CD8-positive, alpha-beta memory T cell (primary cell): ENCODE results near the gene ATP7A. TPM values are rescaled to one million over a fixed set of nuclear protein-coding genes. Genes with fewer than 3 reads are reported as not detected.
A peak's percentile ranks its signal among the peaks of the same experiment; 100 is the strongest.
"Not testable (repeated sequence)": the region's sequence is repeated elsewhere in the genome, so short reads cannot be mapped to it uniquely, and the experiment has no call there.

ENCODE experiments used
- CTCF ChIA-PET: fragments of 350-600 bp; sonication (Branson Sonifier 250); formaldehyde crosslinking; loops from one replicate; lab custom pipeline; 2021; ENCODE audit warnings: antibody characterized with exemption; lab: Charles Lee
- POLR2A ChIA-PET: fragments of 350-600 bp; sonication (Branson Sonifier 250); formaldehyde crosslinking; loops from one replicate; lab custom pipeline; 2021; ENCODE audit warnings: antibody characterized with exemption; lab: Charles Lee
- DNase-seq, 5 donors: peaks; one replicate each; pipeline versions ENCODE4 v3.0.0 to v3.0.0-alpha.2; 2020 to 2022; ENCODE audit warnings: mixed read lengths in 1 of 5
- H3K27ac ChIP-seq: one replicate; pipeline ENCODE4 v1.7.0; 2013; ENCODE audit warnings: low read depth, mild to moderate bottlenecking, low read length, moderate library complexity
- H3K27me3 ChIP-seq: 2 replicates; pipeline ENCODE4 v1.7.0; 2013; ENCODE audit warnings: low read length, mild to moderate bottlenecking; ENCODE audit not compliant: insufficient read depth, poor library complexity, severe bottlenecking
- H3K36me3 ChIP-seq: 2 replicates; pipeline ENCODE4 v1.7.0; 2013; ENCODE audit warnings: mild to moderate bottlenecking, low read length, moderate library complexity; ENCODE audit not compliant: insufficient read depth
- H3K4me1 ChIP-seq: 2 replicates; pipeline ENCODE4 v1.7.0; 2013; ENCODE audit warnings: mild to moderate bottlenecking, low read length, moderate library complexity; ENCODE audit not compliant: insufficient read depth
- H3K4me3 ChIP-seq: 2 replicates; pipeline ENCODE4 v1.7.0; 2013; ENCODE audit warnings: mild to moderate bottlenecking, low read length
- H3K9me3 ChIP-seq: 2 replicates; pipeline ENCODE4 v1.7.0; 2013; ENCODE audit warnings: mild to moderate bottlenecking, low read length
- H3K27ac Mint-ChIP-seq, 8 donors: one replicate each; pipeline ENCODE4 v1.8.0; 2020 to 2021; ENCODE audit warnings: mixed read lengths in 8 of 8, mild to moderate bottlenecking in 6 of 8, inconsistent platforms in 3 of 8, moderate library complexity in 3 of 8
- H3K27me3 Mint-ChIP-seq, 2 donors: one replicate each; pipeline ENCODE4 v1.8.0; 2020 to 2021; ENCODE audit warnings: mixed read lengths in 2 of 2, mild to moderate bottlenecking in 1 of 2, moderate library complexity in 1 of 2
- H3K36me3 Mint-ChIP-seq, 3 donors: one replicate each; pipeline ENCODE4 v1.8.0; 2020 to 2021; ENCODE audit warnings: mixed read lengths in 3 of 3, inconsistent platforms in 1 of 3, mild to moderate bottlenecking in 1 of 3
- H3K4me1 Mint-ChIP-seq, 3 donors: one replicate each; pipeline ENCODE4 v1.8.0; 2020 to 2021; ENCODE audit warnings: mixed read lengths in 3 of 3, inconsistent platforms in 1 of 3, mild to moderate bottlenecking in 1 of 3
- H3K4me3 Mint-ChIP-seq, 7 donors: one replicate each; pipeline ENCODE4 v1.8.0; 2020 to 2021; ENCODE audit warnings: mixed read lengths in 7 of 7, mild to moderate bottlenecking in 6 of 7, moderate library complexity in 4 of 7, inconsistent platforms in 2 of 7
- H3K9me3 Mint-ChIP-seq, 5 donors: one replicate each; pipeline ENCODE4 v1.8.0; 2020 to 2022; ENCODE audit warnings: mixed read lengths in 5 of 5, mild to moderate bottlenecking in 3 of 5, moderate library complexity in 2 of 5, inconsistent platforms in 1 of 5
- polyA plus RNA-seq: library from polyadenylated mRNA; unstranded; fragments of 300-500 nt; fragmentation: Illumina TruSeq; gene quantifications from one replicate; pipeline ENCODE4 v1.2.3, GENCODE V29; 2021
- total RNA-seq, 2 experiments: library from RNA; stranded (reverse); gene quantifications; one replicate each; pipeline ENCODE4 v1.2.3, GENCODE V29; 2021

ATP7A gene
- total and polyA plus RNA-seq, 3 experiments from 2014 or later = 4.6 to 6.5 (median 5.8) TPM

- ChIA-PET POLR2A (no interaction called here), CTCF (no interaction called here)
- no peak overlapping the region for H3K4me3 Mint-ChIP-seq
- H3K27me3 Mint-ChIP-seq = peaks cover 0 to 3% of the 10 kb centered on the region in 2 donors
- Histone ChIP-seq H3K4me1 (no peaks in the 10 kb centered on the region), H3K27me3 (no peaks in the 10 kb centered on the region), H3K36me3 (no peaks in the 10 kb centered on the region), H3K9me3 (no peaks in the 10 kb centered on the region), H3K27ac (no peak overlapping the region), H3K4me3 (no peak overlapping the region)
- H3K9me3 Mint-ChIP-seq = no peaks in the 10 kb centered on the region
- DNase-seq = no peak
- peaks cover 0 to 8% (median 3%) of the 10 kb centered on the region in 3 donors for H3K36me3 Mint-ChIP-seq
- no peak overlapping the region for H3K27ac Mint-ChIP-seq
- peaks cover 9 to 30% (median 11%) of the 10 kb centered on the region in 3 donors for H3K4me1 Mint-ChIP-seq
These were observed 13.9 kb downstream of the ATP7A start for GRCh38 chrX:77924320-77924859.

DNA sequence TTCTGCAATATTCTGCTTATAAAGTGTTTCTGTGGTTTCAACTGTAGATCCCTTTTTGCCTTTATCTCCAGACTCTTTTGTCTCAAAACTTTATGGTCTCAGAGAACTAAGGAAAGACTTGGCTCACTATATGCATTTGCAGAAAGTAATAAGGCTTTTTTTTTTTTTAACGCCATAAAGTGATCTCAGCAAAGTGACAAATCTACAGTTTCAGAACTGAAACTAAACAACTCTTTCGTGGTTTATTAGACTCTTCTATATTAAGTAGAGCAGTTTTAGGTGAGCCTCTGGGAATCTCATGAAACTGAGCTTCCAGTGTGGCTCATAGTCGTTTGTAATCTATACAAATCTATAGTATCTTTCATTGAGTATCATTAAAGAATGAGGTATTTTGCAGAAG, 15.3 kb downstream of the ATP7A start:
- Mint-ChIP-seq H3K9me3 (no peaks in the 10 kb centered on the region), H3K36me3 (peaks cover 0 to 11% (median 3%) of the 10 kb centered on the region in 3 donors), H3K27me3 (peaks cover 0 to 3% of the 10 kb centered on the region in 2 donors), H3K27ac (peak overlapping the region in 3 of 8 donors; percentile 23 to 63 (median 33)), H3K4me3 (peak overlapping the region in 3 of 7 donors; percentile 11 to 32 (median 28)), H3K4me1 (peaks cover 9 to 27% (median 11%) of the 10 kb centered on the region in 3 donors)
- no peak overlapping the region for H3K27ac ChIP-seq
- no peaks in the 10 kb centered on the region for H3K27me3 ChIP-seq
- no peaks in the 10 kb centered on the region for H3K36me3 ChIP-seq
- ChIA-PET POLR2A (no interaction called here), CTCF (no interaction called here)
- DNase-seq = no peak
- no peak overlapping the region for H3K4me3 ChIP-seq
- H3K9me3 ChIP-seq = no peaks in the 10 kb centered on the region
- H3K4me1 ChIP-seq = no peaks in the 10 kb centered on the region

- no peak overlapping the region for H3K4me3 ChIP-seq
- H3K4me1 Mint-ChIP-seq = peaks cover 2 to 12% (median 4%) of the 10 kb centered on the region in 3 donors
- ChIA-PET CTCF (no interaction called here), POLR2A (no interaction called here)
- peaks cover 0 to 14% (median 0%) of the 10 kb centered on the region in 3 donors for H3K36me3 Mint-ChIP-seq
- H3K9me3 ChIP-seq = no peaks in the 10 kb centered on the region
- no peaks in the 10 kb centered on the region for H3K9me3 Mint-ChIP-seq
- H3K4me1 ChIP-seq = no peaks in the 10 kb centered on the region
- H3K36me3 ChIP-seq = no peaks in the 10 kb centered on the region
- no peak overlapping the region for H3K27ac Mint-ChIP-seq
- DNase-seq = no peak
- H3K27me3 ChIP-seq = no peaks in the 10 kb centered on the region
- peaks cover 0 to 3% of the 10 kb centered on the region in 2 donors for H3K27me3 Mint-ChIP-seq
- H3K4me3 Mint-ChIP-seq = no peak overlapping the region
- H3K27ac ChIP-seq = no peak overlapping the region
These were observed 20.1 kb downstream of the ATP7A start for GRCh38 chrX:77930581-77930980.

DNA sequence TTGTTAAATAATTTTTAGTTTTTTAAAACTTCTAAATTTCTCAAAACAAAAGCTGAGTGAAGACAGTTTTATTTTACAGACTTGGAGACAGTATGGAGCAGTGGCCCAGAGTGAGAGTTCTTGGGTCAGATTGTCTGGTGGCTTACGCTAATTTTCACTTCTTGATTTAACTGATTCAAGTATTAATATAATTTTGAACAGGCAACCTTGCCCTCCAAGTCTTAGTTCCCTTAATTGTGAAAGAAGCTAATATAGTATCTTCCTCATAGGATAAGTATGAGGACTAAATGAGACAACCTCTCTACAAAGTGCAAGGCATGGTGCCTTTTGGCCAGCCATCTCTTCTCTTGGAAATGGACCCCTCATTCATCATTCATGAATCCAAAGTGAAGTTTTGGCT, 25.4 kb downstream of the ATP7A start:
- CTCF ChIA-PET = interaction anchor here (1.2 kb wide), 1 partner anchor 314 kb away, joined by 3 read pairs; no protein-coding TSS in a partner anchor
- H3K27me3 Mint-ChIP-seq = no peaks in the 10 kb centered on the region
- H3K9me3 Mint-ChIP-seq = no peaks in the 10 kb centered on the region
- DNase-seq = no peak
- H3K27ac Mint-ChIP-seq = no peak overlapping the region
- Histone ChIP-seq H3K27me3 (no peaks in the 10 kb centered on the region), H3K36me3 (no peaks in the 10 kb centered on the region), H3K4me3 (no peak overlapping the region), H3K27ac (no peak overlapping the region), H3K4me1 (no peaks in the 10 kb centered on the region), H3K9me3 (no peaks in the 10 kb centered on the region)
- POLR2A ChIA-PET = no interaction called here
- H3K4me3 Mint-ChIP-seq = no peak overlapping the region
- peaks cover 0 to 4% (median 0%) of the 10 kb centered on the region in 3 donors for H3K36me3 Mint-ChIP-seq
- H3K4me1 Mint-ChIP-seq = peaks cover 0 to 14% (median 0%) of the 10 kb centered on the region in 3 donors

DNA sequence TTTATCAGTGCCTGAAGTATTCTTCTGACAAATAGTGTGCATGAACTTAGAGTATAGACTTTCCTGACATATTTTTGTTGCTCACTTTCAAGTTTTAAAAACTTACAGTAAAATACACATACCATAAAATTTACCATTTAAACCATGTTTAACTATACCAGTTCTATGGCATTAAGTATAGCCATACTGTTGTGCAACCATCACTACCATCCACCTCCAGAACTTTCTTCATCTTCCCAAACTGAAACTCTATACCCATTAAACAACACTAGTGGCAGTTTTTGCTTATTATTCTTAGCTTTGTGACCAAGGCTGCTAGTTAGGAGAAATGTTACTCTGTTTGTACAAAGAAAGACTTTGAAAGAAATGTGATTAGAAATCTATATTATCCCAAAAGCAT, 25.8 kb downstream of the ATP7A start:
- Histone ChIP-seq H3K9me3 (no peaks in the 10 kb centered on the region), H3K4me3 (no peak overlapping the region), H3K36me3 (no peaks in the 10 kb centered on the region), H3K27me3 (no peaks in the 10 kb centered on the region), H3K27ac (no peak overlapping the region), H3K4me1 (no peaks in the 10 kb centered on the region)
- CTCF ChIA-PET = interaction anchor here (1.2 kb wide), 1 partner anchor 315 kb away, joined by 3 read pairs; no protein-coding TSS in a partner anchor
- no peak for DNase-seq
- peaks cover 0 to 4% (median 0%) of the 10 kb centered on the region in 3 donors for H3K36me3 Mint-ChIP-seq
- H3K27ac Mint-ChIP-seq = no peak overlapping the region
- no peaks in the 10 kb centered on the region for H3K27me3 Mint-ChIP-seq
- H3K4me1 Mint-ChIP-seq = peaks cover 0 to 14% (median 0%) of the 10 kb centered on the region in 3 donors
- POLR2A ChIA-PET = no interaction called here
- H3K9me3 Mint-ChIP-seq = no peaks in the 10 kb centered on the region
- H3K4me3 Mint-ChIP-seq = no peak overlapping the region

DNA sequence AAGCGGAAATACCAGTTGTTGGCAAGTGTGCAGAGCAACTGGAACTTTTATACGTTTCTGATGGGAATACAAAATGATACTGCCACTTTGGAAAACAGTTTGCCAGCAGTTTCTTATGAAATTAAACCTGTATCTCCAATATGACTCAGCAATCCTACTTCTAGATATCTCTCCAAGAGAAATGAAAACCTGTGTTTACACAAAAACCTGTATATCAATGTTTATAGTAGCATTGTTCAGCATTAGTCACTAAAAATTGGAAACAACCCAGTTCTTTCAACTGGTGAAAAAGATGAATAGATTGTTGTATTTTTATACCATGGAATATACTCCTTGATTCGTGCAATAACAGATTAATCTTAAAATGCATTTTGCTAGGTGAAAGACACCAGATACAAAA, 26.8 kb downstream of the ATP7A start:
- Histone ChIP-seq H3K4me1 (no peaks in the 10 kb centered on the region), H3K36me3 (no peaks in the 10 kb centered on the region), H3K4me3 (no peak overlapping the region), H3K9me3 (no peaks in the 10 kb centered on the region), H3K27ac (no peak overlapping the region), H3K27me3 (no peaks in the 10 kb centered on the region)
- DNase-seq = no peak
- ChIA-PET POLR2A (no interaction called here), CTCF (interaction anchor here (1.2 kb wide), 1 partner anchor 315 kb away, joined by 3 read pairs; no protein-coding TSS in a partner anchor)
- Mint-ChIP-seq H3K27me3 (no peaks in the 10 kb centered on the region), H3K27ac (no peak overlapping the region), H3K9me3 (no peaks in the 10 kb centered on the region), H3K36me3 (peaks cover 0 to 4% (median 0%) of the 10 kb centered on the region in 3 donors), H3K4me1 (peaks cover 0 to 14% (median 1%) of the 10 kb centered on the region in 3 donors), H3K4me3 (no peak overlapping the region)

DNA sequence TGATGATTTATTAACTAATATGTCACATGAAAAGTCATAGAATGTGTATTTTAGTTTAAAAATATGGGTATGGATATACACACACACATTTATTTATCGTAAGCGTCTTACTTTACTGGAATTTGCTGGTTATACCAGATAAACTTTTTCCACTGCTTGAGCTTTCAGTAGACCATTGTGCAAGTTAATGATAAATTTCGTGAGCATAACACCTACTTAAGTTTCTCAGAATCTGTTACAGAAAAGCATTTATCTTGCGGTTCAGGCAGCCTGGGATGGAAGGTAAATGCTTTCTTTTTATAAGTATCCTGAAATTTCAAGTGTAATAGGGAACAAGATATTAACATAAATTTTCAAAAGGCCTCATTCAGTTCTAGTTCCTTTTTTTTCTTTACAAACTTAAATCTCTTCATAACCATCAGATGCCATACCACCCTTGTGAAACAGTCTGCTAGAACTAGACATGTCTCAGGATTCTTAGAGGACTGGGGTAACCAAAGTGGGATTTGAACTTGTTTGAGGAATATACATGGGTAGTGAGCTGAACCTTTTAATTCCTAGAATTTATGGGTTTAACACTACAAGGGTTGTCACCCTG, 27.7 kb downstream of the ATP7A start:
- Mint-ChIP-seq H3K27ac (no peak overlapping the region), H3K27me3 (no peaks in the 10 kb centered on the region), H3K36me3 (no peaks in the 10 kb centered on the region), H3K9me3 (no peaks in the 10 kb centered on the region), H3K4me1 (peaks cover 2 to 13% (median 2%) of the 10 kb centered on the region in 3 donors), H3K4me3 (no peak overlapping the region)
- no peaks in the 10 kb centered on the region for H3K27me3 ChIP-seq
- POLR2A ChIA-PET = no interaction called here
- CTCF ChIA-PET = no interaction called here
- no peaks in the 10 kb centered on the region for H3K9me3 ChIP-seq
- no peaks in the 10 kb centered on the region for H3K36me3 ChIP-seq
- no peaks in the 10 kb centered on the region for H3K4me1 ChIP-seq
- no peak for DNase-seq
- no peak overlapping the region for H3K4me3 ChIP-seq
- no peak overlapping the region for H3K27ac ChIP-seq

- H3K27me3 ChIP-seq, CTCF ChIA-PET, H3K27ac Mint-ChIP-seq, H3K4me1 Mint-ChIP-seq, H3K36me3 ChIP-seq, H3K4me3 ChIP-seq, H3K36me3 Mint-ChIP-seq, DNase-seq, H3K4me1 ChIP-seq, POLR2A ChIA-PET, H3K27me3 Mint-ChIP-seq, H3K4me3 Mint-ChIP-seq, H3K9me3 ChIP-seq, H3K9me3 Mint-ChIP-seq, H3K27ac ChIP-seq: not testable (repeated sequence)
These were observed 34.5 kb downstream of the ATP7A start for GRCh38 chrX:77945031-77945430.
